GM06990 (cell line): Measurements from ENCODE around the gene EGR4.

Experiments
- DNase-seq: peaks from one replicate; pipeline ENCODE4 v3.0.0-alpha.2; 2011; ENCODE audit not compliant: insufficient read length; ENCODE audit errors: extremely low read depth
- H3K27me3 ChIP-seq: replicated peaks from 2 replicates; pipeline ENCODE4 v1.6.0; 2011; ENCODE audit warnings: low read length; ENCODE audit not compliant: control insufficient read depth, insufficient read depth
- H3K36me3 ChIP-seq: 2 replicates; pipeline ENCODE4 v1.5.1; 2011; ENCODE audit warnings: low read length; ENCODE audit not compliant: control insufficient read depth, insufficient read depth
- H3K4me3 ChIP-seq: replicated peaks from 2 replicates; pipeline ENCODE4 v1.5.1; 2011; ENCODE audit warnings: low read depth, mild to moderate bottlenecking, control low read depth, low read length
- CTCF ChIP-seq: IDR thresholded peaks from 2 replicates; pipeline ENCODE4 v1.5.1; 2011; ENCODE audit warnings: low read length, control low read depth, mild to moderate bottlenecking, inconsistent platforms; ENCODE audit not compliant: insufficient read depth, poor library complexity, severe bottlenecking

Gene EGR4

GRCh38 chr2:73259704-73260337 is 33.5 kb downstream of the EGR4 start:
- Histone ChIP-seq H3K36me3 (peaks cover 33% of the 10 kb centered on the region), H3K27me3 (no peaks in the 10 kb centered on the region), H3K4me3 (no peak overlapping the region)
- TF ChIP-seq CTCF = no peak
- DNase-seq = no peak

GRCh38 chr2:73259276-73259675 is 34.1 kb downstream of the EGR4 start:
- no peak for DNase-seq
- no peak for TF ChIP-seq CTCF
- peaks cover 33% of the 10 kb centered on the region for H3K36me3 ChIP-seq
- no peak overlapping the region for H3K4me3 ChIP-seq
- no peaks in the 10 kb centered on the region for H3K27me3 ChIP-seq

- Histone ChIP-seq H3K4me3 (no peak overlapping the region), H3K27me3 (no peaks in the 10 kb centered on the region), H3K36me3 (peaks cover 32% of the 10 kb centered on the region)
- TF ChIP-seq CTCF = no peak
- no peak for DNase-seq
Observed at GRCh38 chr2:73258913-73259215, 34.5 kb downstream of the EGR4 start.

GRCh38 chr2:73258186-73258912 is 35.0 kb downstream of the EGR4 start:
- TF ChIP-seq CTCF = no peak

GRCh38 chr2:73257425-73258125 is 35.8 kb downstream of the EGR4 start:
- TF ChIP-seq CTCF = no peak
- peaks cover 31% of the 10 kb centered on the region for H3K36me3 ChIP-seq
- DNase-seq = no peak

More at GRCh38 chr2:73258186-73258912, 35.0 kb downstream of the EGR4 start:
- Histone ChIP-seq H3K36me3 (peaks cover 30% of the 10 kb centered on the region), H3K27me3 (no peaks in the 10 kb centered on the region), H3K4me3 (no peak overlapping the region)
- no peak for DNase-seq

More at GRCh38 chr2:73257425-73258125, 35.8 kb downstream of the EGR4 start:
- no peak overlapping the region for H3K4me3 ChIP-seq
- no peaks in the 10 kb centered on the region for H3K27me3 ChIP-seq
